Kidney capillary endothelial cell (primary cell): Measurements from ENCODE around the gene MRPS24.
"Not testable (repeated sequence)": the region's sequence is repeated elsewhere in the genome, so short reads cannot be mapped to it uniquely, and the experiment has no call there.

Experiments used
- DNase-seq: peaks from one replicate; pipeline ENCODE4 v3.0.0-alpha.2; 2018; ENCODE audit warnings: low spot score

Gene MRPS24

DNA sequence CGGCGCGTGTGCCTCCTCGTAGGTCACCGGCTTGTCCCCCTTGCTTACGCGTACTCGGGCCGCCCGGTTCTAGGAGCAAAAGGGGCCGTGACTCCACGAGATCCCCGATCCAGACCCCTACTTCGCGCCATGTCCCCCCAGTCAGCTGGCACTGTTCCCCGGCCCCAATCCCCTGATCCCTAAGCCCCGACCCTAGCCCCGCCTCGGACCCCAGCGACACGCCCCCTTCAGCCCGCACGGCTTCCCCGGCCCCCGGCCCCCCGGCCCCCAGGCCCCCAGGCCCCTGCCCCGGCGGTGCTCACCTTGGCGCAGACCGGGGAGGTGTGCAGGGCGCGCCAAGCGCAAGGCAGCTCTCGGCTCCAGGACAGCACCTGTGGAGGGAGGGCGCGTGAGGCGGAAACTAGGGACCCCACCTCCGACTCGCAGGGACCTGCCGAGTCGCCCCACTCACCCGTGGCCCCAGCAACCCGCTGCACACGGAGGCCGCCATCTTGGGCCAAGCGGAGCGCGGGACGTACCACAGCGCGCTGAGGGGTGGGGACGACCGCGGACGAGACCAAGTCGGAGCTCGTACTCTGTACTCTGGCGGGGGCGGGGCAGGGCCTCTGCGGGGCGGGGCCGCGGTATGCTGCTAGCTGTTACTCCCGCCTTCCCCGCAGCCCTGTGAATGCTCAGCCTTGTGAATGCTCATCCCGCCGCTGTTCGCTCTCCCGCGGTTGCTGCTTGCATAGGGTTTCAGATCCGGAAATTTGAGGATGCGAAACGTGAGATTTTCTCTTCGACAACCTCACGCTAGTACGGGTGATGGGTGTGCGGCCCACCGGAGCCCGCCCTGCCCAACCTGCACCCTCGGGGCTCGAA, at the start of gene MRPS24:
MRPS24 (minus strand) TSS at position 512 of the 861 bp plus-strand sequence; CDS start at position 490, 22 bp downstream.
- DNase-seq = peak; percentile 96

DNA sequence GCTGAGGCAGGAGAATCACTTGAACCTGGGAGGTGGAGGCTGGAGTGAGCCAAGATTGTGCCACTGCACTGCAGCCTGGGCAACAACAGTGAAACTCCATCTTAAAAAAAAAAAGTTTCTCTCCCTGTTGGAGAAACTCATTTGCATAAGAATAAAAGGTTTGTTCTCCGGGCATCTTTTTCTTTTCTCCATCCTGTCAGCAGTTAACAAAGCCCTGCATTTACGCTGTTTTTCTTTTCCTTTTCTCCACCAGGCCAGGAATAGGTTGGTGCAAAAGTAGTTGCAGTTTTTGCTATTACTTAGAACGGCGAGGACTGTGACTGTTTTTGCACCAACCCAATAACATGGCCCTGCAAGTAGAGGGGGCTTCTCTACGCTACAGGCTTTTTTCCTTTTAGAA, 46.6 kb upstream of the MRPS24 start:
- DNase-seq = no peak

DNA sequence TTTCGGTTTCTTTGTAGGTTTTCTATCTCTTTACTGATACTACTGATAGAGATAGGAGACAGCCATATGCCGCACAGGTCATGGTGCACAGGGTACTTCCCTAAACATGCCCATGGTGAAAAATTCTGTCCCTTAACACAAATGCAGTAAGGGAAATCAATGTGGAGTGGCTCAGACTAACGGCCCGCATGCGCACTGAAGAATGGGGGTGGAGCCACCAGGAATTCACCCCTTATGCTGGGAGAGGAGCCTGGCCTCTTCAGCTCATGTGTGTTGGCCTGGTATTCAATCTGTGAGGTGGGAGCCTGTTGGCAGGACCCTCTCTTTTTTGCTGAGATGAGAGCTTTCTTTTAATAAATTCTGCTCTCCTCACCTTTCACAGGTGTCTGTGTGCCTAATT, 45.5 kb upstream of the MRPS24 start:
- no peak for DNase-seq

DNA sequence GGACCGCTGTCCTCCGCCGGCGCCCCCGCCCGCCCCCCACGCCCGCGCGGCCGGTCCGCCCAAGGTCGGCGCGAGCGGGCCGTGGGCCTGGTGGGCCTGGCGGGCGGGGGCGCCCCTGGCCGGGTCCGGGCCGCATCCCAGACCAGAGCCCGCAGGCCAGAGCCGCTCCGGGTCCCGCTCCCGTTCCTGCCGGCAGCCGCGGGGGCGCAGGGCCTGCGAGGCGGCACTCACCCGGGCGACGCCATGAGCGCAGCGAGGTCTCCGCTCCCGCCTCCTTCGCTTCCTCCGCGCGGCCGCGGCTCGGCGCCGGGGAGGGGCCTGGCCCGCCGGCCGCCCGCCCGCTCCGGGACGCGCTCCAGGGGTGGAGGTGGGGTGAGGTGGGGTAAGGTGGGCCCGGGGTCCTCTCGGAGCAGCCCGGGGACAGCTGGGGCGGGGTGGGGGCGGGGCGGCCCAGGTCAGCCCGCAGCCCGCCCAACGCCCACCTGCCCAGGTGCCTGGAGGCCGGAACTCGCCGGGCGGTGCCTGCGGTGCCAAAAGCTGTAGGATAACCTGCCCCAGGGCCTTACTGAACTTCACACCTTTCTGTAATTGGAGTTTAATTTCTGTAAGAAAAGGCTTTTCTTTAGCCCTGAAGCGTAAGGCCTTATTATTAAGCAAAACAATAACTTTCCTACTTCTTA, 37.2 kb upstream of the MRPS24 start, which contains the start of gene URGCP:
URGCP (minus strand) TSS at position 266 of the 680 bp plus-strand sequence; CDS start at position 245, 21 bp downstream.
- no peak for DNase-seq

DNA sequence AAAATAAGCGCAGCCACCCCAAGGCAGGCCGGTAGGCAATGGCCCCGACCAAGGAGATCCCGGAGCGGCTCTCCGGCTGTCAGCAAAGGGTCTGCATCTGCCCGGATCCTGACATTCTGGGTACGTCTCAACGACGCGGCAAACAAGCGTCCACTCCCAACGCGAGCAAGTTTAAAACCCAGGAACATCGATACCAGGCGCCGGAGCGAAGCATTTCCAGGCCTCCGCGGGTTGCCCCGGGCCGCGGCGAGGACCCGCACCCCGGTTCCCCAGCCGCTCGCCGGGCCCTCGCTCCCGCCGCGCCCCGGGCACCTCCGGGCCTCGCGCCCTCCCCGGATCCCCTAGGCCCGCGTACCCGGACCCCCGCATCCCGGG, 36.6 kb upstream of the MRPS24 start:
- DNase-seq = no peak

DNA sequence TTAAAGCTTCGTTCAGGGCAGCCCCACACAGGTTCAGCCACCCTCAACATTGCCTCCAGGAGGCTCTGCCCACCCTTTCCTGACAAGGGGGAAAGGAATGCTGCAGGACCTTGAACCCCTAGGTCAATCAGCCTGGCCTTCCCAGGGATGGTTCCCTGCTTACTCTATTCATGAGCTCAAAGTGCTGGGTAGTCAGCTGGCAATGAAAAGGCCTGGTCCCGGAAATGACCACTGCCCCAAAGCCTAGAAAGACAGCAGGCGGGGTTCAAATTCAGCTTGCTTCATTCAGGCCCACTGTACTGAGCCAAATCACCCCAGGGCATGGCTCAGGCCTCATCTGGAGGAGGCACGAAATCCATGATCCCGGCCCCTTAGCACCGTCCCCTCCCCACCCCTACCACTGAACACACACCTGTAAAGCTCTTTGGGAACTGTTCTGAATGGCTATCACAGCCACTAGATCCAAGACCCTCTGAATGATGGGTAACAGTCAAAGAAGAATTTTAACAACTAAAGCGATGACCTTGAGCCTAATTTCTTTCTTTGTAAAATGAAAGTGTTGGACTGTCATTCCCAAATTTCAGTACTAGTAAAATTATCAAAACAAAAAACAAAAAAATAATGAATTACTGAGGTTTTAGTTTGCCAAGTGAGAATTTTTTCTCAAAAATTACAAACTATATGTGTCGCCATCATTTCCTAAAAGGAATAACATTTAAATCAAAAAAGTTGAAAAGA, 36.1 kb upstream of the MRPS24 start:
- DNase-seq = no peak

DNA sequence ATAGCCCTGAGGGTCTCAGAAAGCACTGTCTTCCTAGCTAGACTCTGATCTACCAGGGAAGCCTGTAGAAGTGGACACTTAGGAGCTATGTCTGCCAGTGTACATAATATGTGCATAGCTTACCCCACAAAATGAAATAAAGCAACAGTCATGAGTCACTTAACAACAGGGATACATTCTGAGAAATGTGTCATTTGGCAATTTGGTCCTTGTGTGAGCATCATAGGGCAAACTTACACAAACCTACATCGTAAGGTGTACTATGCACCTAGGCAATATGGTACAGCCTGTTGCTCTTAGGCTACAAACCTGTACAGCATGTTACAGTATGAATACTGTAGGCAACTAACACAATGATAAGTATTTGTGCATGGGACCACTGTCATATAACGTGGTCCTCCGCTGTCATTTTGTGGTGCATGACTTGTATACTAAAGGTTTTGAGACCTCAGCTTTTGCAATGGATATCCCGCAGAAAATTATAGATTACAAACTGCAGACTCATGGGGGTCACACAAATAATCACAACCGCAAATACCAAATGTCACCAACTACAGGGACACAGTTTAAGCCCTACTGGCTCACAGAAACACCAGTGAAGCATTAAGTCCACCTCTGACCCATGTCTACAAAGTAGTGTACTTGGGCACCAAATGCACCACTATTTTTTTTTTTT, 35.4 kb upstream of the MRPS24 start:
- DNase-seq = no peak

DNA sequence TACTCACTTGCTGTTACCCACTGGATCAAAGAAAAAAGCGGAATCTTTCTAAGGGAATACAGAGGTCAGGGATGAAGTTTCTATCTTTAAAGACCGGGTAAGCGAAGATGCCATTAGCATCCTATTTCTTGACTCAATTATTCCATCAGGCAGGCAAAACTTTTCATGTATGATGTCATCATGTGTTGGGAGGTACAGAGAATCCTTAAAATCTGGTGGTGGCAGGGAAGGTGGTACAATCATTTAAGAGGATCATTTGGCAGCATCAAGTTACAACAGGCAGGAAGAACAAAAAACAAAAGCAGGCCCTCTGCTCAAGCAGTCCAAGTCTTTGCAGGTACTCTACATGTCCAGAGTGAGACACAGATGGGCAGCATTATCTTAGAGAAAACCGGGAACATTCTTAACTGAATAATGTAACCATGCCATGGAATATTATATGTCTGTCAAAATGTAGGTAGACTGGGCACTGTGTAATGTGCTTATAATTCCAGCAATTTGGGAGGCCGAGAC, 33.3 kb upstream of the MRPS24 start:
- no peak for DNase-seq

DNA sequence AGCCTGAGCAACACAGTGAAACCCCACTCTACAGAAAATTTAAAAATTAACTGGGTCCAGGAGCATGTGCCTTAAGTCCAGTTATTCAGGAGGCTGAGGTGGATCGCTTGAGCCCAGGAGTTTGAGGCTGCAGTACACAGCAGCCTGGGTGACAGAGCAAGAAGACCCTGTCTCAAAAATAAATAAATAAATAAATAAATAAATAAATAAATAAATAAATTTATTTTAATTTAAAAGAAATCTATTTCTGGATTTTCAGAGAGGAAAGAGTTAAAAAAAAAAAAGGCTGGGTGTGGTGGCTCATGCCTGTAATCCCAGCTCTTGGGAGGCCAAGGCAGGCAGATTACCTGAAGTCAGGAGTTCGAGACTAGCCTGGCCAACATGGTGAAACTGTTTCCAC, 29.3 kb upstream of the MRPS24 start:
- not testable (repeated sequence) for DNase-seq

DNA sequence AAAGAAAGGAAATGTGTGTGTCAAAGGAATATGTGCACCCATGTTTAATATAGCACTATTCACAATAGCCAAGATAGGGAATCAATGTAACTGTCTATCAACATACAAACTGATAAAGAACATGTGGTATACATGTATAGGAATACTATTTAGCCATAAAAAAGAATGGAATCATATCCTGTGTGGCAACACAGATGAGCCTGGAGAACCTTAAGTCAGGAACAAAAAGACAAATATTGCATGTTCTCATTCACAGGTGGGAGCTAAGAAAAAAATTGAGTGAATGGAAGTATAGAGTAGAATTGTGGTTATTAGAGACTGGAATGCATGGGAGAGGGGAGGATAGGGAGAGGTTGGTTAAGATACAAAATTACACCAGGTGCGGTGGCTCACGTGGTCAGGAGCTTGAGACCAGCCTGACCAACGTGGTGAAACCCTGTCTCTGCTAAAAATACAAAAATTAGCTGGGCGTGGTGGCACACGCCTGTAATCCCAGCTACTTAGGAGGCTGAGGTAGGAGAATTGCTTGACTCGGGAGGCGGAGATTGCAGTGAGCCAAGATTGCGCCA, 26.6 kb upstream of the MRPS24 start:
- no peak for DNase-seq

DNA sequence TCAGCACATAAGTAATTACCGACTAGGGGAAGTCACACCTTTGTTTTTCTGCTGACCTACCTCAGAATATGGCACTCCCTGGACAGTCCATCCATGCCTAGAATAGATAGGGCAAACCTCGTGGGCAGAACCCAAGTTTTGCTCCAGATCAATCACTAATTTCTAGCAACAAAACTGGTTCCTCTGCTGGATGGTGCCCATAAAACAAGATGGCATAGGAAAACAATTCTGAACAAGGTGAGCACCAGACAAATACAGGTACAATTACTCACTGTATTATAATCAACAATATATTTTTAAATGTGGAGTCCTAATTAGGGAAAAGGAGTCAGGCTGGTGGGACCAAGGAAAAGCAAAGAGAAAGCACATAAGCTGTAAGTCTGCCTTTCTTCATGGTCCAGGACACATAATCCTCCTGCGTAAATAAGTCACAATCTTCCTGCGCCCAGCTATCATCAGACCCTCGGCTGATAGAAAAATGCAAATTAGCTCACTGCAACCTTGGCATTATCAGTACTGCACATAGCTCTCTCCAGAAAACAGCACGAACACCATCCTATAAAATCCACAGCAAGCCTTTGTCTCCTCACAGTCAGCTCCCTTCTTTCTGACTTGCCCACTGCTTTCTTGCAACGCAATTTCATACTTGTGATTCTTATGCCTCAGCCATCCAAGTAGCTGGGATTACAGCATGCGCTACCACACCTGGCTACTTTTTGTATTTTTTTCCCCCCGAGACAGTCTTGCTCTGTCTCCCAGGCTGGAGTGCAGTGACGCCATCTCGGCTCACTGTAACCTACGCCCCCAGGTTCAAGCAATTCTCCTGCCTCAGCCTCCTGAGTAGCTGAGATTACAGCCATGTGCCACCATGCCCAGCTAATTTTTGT, 22.0 kb upstream of the MRPS24 start:
- DNase-seq = no peak

DNA sequence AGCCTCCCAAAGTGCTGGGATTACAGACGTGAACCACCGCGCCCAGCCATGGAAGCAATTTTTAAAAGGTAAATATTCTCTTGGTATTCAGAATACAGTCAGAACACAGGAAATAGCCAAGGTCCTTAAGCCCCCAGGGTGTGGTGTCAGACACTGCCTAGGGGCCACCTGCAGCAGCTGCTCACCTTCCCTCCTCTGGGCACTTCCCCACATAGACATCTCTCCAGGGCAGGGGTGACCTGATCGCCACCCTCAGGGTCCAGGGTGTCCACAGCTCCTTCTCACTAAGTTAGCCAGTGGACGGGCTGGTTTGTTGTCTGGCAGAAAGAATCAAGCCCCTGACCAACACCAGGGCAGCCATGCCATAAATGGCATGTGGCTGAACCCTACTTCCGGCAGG, 21.2 kb upstream of the MRPS24 start:
- DNase-seq = no peak

DNA sequence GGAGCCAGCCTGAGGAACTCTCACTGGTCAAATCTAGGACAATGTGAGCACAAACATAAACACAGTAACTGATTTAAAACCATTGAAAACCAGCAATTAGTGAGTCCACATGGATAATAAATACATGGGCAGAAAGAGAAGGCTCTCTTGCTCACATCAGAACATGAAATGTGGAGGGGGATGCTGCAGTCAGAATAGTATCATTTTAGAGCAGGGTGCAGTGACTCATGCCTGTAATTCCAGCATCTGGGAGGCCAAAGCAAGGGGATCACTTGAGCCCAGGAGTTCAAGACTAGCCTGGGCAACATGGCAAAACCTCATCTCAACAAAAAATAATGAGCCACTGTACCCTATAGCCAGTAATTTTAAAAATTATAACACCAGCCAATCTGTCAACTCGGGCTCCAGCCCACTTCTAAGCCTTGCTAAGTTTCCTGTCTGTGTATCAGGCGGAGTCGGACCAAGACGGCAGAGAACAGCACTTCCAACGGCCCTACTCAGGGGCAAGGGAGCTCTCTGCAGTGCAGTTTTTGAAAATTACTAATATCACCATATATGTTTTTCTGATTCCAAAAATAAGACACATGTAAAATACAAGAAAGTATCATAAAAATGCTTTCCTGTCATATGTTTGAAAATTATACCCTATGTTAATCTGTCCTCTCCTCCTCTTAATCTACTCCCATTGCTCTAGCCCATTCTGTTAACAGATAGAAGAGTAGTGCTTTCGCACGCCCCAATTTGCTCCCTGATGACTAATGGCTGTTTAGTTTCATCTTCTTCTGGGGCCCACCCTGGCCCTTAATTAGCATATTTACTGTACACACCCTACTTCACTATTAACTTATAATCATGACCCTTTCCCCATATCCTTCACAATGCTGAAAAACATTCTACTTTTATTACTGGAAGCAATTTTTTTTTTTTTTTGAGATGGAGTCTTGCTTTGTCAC, 20.0 kb upstream of the MRPS24 start:
- DNase-seq = no peak

DNA sequence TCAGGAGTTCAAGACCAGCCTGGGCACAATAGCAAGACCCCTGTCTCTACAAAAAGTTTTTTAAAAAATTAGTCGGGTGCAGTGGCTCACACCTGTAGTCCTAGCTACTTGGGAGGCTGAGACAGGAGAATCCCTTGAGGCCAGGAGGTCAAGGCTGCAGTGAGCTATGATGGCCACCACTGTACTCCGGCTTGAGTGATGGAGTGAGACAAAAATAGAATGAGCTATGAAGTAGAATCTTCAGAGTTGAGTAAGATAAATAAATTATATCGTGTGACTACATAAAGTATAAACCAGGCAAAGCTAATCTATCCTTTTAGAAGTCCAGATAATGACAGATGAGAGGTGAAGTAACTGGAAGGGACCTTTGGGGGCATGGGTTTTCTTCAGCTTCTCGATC, 15.3 kb upstream of the MRPS24 start:
- DNase-seq = no peak

DNA sequence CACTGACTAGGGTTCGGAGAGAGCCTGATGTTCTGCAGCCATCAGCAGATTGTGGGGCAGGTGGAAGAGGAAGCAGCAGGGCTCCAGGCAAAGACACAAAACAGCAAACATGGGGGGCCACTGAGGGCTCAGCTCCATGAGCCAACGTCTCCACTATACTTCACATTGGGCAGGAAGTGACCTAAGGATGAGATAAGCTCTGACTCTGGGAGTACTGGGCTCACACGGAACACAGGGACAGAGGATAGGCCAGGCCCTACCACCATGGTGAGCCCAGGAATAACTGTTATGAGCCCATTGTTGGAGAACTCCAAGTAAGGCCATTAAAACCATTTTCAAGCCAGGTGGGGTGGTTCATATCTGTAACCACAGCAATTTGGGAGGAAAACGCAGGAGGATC, 14.9 kb upstream of the MRPS24 start:
- no peak for DNase-seq

DNA sequence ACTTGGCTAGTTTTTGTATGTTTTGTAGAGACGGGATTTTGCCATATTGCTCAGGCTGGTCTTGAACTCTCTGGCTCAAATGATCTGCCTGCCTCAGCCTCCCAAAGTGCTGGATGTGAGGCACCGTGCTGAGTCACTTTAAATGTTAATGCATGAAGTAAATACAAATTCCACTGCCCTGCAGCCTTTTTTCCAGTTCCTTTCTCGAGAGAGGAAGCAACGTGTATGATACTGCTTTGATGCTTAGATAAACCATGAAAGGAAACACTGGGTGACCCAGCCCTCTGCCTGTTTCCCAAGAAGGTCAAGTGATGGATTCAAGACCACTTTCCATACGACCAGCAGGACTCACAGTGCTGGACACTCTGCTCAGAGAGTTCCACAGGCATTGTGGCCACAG, 11.3 kb upstream of the MRPS24 start:
- peak; percentile 34 for DNase-seq

DNA sequence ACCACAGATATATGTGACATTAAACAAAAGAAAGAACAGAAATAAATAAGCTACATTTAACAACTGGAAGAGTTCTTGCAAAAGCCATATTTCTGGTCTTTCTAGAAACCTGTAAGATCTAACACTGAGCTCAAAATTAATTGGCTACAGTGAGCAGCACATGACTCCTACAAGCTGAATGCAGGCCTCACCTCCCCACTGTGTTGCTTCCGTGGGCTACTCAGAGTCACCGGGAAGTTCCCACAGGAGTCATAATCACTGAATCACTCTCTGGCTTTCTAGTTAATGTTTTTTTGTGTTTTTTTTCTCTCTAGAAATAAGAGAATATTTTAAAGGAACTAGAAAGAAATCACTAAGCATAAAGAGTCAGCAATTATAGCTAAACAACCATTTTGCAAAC, 10.2 kb upstream of the MRPS24 start:
- DNase-seq = peak; percentile 51

DNA sequence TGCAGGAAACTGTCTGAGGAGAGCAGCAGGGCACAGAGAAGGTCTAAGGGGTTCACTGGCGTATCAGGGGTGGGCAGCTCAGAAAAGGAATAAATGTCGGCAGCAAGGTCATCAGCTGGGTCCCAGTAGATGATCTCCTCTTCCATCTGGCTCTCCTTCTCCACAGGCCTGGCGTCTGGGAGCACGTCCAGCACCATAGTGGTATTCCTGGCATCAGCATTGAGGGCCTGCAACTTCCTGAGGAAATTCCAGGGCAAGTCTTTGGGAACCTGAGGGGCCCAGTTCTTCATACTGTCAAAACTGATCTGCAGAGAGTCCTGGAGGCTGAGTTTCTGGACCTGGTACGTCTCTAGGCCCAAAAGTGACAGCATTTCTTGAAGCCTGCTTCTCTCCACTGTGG, 9.6 kb upstream of the MRPS24 start:
- peak; percentile 28 for DNase-seq
